SW 1271 (cell line): ENCODE results near the gene TEAD4.

Experiments used
- DNase-seq, 2 experiments: peaks; one replicate each; lab custom pipeline; 2025; lab: John Stamatoyannopoulos, UW

Gene TEAD4

DNA sequence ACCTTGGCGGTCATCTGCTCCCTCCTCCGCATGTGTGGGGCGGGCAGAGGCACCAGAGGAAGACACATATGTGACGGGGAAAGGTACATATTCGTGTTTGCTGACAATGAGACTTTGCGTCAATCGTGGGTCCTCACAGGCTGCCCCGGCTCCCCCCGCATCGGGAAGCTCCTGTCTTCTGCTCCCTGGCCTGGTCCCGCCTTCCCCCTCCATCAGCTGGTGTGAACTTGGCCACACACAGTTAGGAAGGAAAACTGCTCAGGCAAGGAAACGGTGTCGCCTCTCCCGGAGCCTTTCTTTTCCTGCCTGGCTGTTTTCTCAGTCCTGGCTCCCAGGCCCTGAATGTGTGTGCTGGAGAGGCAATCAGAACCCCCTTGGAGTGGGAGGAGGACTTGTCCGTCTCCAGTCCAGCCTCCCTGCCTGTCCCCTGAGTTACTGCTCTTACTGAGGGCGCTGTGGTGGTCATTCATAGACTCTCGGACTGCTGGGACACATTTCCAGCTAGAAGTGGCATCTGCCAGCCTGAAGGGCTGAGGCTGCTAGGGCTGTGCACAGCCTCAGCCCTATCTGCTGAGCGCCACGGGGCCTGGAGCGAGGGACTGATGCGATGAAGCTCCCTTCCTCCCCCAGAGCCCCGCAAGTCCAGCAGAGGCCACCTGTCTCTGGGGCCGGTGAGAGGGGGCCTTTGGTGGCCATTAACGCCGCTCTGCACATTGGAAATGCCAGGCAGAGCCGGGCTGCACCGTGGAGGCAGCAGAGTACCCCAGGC is 73.8 kb downstream of the TEAD4 start:
- DNase-seq: no peak

DNA sequence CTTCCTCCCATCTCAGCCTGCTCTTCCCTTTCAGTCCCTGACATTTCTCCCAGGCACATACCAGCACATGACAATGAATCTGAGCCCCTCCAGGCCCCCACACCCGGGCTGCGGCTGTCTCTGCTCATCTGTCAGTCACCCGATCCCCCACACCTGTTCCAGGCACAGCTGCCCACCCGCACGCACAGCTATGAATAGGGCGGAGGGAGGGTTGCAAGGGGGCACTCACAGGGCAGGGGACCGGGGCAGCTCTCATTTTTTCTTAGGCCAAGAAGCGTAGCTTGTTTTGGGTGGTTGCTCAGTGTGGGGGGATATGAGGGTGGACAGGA is 74.3 kb downstream of the TEAD4 start:
- DNase-seq: no peak

DNA sequence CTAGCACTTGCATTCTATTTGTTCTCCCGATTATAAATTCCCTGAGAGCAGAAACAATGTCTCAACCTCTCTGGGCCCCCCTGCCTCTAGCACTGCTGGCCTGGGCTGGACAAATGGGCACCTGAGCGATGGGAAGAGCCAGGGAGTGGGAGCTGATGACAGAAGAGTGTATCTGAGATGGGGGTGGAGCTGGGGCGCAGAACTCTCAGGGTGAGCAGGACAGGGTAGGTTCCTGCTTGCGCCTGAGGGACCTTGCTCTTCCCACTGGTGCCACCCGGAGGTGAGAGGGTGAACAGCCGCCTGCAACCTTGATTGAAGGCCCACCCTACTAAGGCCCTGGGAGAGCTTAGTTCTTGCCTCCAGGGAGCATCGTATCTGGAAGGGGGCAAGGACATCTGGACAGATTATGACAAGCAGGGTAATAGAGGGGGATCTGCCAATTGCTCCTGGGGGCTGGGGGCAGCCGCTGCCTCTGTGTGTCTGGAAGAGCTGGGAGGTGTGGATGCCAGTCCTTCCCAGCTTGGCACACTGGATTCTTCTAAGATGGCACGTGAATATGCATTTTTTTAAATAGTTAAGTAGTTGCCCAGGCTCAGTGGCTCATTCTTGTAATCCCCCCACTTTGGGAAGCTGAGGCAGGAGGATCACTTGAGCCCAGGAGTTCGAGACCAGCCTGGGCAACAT is 75.0 kb downstream of the TEAD4 start:
- DNase-seq: peak; percentile 58 to 62

GRCh38 chr12:3035171-3035570 is 76.0 kb downstream of the TEAD4 start:
- DNase-seq: no peak

DNA sequence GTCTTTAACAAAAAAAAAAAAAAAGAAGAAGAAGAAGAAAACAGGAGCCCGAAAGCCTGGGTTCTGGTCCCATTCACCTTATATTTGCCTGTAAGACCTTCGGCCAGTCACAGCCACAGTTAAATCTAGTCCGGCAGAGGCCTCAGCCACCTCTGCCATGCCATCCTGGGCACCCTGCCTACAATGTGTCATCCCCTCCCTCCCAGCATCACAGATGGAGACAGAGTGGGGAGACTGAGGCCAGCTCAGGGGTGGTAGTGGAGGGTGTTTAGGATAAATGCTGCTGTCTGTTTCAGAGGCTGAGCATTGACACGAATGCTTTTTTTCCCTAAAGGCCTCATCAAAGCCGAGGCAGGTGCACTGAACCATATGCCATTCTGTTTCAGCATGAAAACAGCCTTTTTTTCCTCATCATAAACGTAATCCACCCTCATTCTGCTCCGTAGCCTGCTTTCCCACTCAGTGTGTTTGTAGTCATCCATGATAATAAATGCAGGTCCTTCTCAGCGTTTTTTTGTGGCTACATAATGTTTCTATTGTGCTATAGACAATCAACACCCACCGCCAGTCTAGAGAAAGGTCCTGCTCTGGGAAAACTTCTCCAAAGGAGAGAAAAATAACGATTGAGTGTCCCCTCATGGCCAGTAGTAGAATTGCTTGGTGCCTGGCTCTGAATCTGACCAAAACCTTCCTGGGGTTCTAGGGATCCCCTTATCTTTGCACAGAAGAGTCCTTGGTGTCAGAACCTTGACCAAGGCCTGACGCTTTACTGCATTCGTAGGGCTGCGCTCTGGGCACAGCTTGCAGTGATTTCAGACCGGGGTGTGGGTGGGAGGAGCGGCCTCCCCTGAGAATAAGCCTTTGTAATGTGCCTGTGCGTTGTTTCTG is 76.9 kb downstream of the TEAD4 start:
- no peak for DNase-seq

DNA sequence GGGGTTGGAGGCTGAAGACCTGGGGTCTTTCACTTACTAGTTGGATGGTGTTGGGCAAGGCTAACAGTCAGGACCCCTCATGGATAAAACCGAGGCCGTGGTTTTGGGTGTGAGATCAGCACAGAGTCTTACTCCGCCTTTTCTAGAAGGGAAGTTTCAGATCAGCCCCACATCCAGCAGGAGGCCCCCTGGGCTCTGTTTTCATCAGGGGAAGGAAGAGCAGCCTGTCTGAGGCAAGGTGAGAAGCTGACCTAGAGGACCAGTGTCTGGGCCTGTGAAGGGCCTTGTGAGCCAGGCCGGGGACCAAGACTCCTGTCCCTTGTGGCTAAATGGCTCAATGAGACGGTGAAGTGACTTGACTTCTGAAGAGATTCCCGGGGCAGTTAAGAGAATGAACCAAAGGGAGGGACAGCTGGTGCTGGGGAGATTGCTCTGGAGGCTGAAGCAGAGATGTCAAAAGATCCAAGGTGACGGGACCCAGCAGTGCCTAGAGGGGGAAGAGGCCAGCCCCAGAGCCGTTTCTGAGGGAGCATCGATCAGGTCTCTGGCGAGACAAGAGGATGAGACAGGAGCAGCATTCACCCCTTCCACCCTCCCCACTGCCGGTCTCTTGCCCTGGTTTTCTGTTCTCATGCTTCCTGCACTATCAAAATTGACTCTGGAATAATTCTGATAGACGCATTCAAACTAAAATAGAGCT is 77.9 kb downstream of the TEAD4 start:
- no peak for DNase-seq

DNA sequence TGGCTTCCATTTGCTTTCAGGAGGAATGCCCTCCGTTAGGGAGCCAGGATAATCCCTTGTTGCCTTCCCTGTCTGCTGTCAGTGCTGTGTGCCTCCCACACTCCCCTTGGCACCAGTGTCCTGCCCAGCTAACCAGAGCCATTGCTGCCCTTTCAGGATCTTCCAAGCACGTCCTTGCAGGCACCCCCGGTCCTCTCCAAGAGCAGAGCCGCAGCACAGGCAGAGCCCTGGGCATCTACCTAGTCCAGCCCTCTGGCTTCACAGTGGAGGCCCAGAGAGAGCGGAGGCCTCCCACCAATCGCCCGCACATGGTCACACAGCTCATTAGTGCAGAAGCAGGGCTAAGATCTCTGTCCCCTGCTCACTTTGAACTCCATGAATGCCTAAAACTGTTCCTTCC is 79.0 kb downstream of the TEAD4 start:
- DNase-seq: no peak

DNA sequence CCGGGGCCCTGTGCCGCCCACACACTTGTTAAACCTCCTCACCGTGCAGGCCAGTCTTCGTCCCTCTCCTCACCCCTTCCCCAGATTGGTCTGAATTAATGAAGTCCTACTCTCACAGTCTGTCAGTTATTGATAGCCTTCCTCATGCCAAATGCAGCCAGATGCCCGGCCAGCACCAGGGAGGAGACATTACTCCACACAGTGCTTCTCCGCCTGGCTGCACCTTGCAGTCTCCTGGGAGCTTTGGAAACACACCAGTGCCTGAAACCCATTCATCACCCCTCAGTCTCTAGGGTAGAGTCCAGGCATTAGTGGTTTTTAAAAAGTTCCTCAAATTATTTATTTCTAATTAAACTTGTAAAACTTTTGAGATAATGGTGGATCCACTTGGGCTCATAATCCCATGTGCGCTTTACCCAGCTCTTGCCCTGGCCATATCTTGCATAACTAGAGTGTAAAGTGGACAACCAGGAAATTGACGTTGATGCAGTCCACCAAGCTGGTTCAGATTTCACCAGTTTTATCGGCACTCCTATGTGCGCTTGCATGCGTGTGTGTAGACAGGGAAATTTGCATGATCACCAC is 79.8 kb downstream of the TEAD4 start:
- no peak for DNase-seq

DNA sequence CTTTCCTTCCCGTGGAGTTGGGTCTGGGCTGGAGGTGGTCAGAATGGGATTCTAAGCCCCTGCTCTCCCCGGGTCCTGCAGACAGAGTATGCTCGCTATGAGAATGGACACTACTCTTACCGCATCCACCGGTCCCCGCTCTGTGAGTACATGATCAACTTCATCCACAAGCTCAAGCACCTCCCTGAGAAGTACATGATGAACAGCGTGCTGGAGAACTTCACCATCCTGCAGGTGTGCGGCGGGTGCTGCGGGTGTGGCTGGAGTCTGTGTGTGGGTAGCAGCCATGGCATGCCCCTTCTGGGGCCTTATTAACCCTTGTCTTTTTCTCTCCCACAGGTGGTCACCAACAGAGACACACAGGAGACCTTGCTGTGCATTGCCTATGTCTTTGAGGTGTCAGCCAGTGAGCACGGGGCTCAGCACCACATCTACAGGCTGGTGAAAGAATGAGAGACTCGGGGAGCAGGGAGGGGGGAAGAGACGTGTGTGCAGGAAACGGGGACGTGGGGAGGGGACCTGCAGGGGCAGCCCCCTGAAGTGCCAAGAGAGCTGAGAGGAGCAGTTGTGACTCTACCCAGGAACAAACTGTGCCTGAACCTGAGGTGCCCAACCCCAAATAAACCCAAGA is 80.9 kb downstream of the TEAD4 start:
- no peak for DNase-seq

GRCh38 chr12:3040663-3041544 is 81.7 kb downstream of the TEAD4 start:
- DNase-seq: no peak

- DNase-seq: peak; percentile 83 to 87
Observed at GRCh38 chr12:3041558-3042164, 82.5 kb downstream of the TEAD4 start.

- no peak for DNase-seq
Observed at GRCh38 chr12:3042394-3042793, 83.2 kb downstream of the TEAD4 start.

- DNase-seq: no peak
Observed at GRCh38 chr12:3042826-3043225, 83.6 kb downstream of the TEAD4 start.

GRCh38 chr12:3043406-3043805 is 84.2 kb downstream of the TEAD4 start:
- DNase-seq: no peak

GRCh38 chr12:3044141-3044630 is 85.0 kb downstream of the TEAD4 start:
- no peak for DNase-seq

DNA sequence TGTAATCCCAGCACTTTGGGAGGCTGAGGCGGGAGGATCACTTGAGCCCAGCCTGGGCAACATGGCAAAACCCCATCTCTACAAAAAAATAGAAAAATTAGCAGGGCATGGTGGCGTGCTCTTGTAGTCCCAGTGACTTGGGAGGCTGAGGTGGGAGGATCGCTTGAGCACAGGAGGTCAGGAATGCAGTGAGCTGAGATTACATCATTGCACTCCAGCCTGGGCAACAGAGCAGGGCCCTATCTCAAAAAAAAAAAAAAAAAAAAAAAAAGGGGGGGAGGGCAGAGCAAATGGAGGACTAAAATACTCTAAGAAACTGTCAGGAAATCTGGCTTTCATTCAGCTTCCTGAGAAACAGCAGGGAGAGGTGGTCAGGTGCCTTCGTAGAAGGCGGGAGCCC is 86.3 kb downstream of the TEAD4 start:
- DNase-seq: no peak

DNA sequence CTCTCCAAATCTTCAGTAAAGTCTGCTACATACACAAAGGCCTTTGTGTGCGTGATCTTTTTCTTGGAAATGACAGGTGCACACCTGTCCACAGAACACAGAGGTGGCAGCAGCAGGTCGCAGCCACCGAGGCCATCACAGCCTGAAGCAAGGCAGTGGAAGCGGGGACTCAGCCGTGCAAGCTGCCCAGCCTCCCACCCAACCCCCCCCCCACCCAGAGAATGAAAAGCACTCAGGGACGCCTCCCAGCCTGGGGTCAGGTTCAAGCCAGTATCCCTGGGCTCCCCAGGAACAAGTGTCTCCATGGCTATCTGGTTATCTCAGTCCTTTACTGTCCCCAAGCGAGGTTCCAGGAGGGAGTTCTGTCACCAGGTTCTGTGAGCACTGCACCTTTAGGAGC is 86.8 kb downstream of the TEAD4 start:
- DNase-seq: no peak

DNA sequence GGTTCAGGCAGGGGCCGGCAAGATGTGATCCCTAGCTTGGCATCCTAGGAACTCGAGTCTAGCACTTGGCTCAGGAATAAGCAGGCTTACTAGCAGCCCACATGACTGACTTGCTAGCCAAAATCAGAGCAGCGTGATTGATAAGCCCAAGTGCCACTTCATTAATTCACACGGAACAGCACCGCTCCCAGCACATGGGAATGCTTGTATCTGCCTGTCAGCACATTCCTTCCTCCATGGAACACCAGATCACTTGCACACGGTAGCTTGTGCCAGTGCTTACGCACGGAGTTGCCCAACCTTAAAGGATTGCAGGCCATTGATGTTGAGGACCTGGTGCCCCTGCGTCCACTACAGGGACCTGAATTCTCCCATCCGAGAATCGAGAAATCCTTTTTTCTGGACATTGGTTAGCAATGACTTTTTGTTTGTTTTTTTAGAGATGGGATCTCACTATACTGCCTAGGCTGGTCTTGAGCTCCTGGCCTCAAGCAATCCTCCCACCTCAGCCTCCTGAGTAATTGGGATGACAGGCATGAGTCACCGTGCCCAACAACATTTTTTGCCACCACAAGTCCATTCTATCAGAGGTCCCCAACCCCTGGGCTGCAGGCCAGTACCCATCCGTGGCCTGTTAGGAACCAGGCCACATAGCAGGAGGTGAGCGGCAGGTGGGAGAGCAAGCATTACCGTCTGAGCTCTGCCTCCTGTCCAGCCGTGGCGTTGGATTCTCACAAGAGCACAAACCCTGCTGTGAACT is 87.4 kb downstream of the TEAD4 start:
- no peak for DNase-seq

DNA sequence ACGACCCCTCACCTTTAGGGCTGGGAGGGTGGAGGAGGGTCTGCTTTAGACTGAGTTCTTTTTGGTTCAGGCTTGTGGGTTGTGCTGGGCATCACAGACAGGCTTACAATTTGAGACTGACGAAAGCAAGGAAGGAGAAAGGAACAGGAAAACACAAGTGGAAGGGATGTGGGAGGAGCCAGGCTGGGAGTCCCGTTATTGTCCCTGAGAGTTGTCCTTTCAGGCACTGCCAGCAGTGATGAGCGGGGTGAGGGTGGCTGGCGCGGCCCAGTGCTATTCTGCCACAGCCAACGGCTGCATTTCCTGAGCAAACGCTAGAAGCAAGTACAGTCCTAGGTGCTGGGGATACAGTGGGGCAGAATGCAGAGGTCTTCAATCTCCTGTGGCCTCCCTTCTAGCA is 88.8 kb downstream of the TEAD4 start:
- no peak for DNase-seq
